NAMALWA (cell line): ENCODE measurements around the gene OR6J1.
A peak's percentile ranks its signal among the peaks of the same experiment; 100 is the strongest.

Source experiments
- DNase-seq: peaks from one replicate; pipeline ENCODE4 v3.0.0-alpha.2; 2015; ENCODE audit warnings: low spot score

OR6J1 gene

DNA sequence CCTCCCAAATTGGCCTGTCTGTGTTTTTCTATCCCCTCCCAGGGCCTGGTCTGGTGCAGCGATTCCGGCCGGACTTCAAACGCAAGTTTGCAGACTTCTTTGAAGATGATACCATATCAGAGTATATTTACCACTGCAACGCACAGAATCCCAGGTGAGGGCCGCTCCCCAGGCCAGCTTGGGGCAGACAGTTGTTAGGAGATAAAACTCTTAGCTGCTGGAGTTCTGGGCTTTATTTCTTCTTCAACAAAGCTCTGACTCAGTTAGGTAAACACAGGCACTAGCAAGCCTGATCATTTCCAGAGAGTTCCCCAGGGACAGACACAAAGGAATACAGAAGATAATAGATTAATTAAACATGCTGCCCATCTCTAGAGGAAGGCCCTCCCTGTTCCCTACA is 37.8 kb downstream of the OR6J1 start:
- no peak for DNase-seq

DNA sequence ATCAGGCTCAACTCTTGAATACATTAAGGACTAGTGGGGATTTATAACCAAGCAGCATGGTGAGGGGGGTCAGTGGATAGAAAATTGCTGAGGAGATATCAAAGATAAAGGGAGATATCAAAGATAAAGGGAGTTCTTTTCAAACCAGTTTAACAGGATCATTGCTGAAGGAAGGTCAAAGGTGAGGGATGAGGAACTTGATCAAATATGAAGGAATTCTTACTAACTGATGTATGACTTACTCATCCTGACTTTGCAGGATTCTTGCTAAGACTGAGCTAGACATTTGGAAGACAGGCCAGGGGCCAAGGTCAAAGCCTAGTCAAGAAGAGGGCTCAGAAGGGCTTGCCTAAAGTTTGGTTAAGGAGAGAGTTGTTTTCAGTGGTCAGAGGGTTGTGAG is 41.3 kb downstream of the OR6J1 start:
- no peak for DNase-seq

DNA sequence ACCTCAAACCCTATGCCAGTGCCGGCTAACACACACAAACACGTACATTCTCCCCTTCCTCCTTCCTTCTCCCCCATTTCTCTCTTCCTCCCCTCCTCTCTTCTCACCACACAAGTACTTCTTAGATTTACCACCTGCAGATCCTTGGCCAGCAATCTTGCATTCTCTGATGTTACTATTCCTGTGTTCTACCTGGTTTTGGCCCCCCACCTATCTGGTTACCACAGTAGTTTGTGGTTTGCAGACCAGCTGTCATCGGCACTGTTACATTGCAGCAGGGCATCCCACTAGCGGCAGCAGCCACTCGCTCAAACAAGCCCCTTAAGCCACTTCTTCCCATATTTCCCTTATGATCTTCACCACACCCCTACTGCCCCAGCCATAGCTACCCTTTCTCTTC is 42.2 kb downstream of the OR6J1 start:
- no peak for DNase-seq

DNA sequence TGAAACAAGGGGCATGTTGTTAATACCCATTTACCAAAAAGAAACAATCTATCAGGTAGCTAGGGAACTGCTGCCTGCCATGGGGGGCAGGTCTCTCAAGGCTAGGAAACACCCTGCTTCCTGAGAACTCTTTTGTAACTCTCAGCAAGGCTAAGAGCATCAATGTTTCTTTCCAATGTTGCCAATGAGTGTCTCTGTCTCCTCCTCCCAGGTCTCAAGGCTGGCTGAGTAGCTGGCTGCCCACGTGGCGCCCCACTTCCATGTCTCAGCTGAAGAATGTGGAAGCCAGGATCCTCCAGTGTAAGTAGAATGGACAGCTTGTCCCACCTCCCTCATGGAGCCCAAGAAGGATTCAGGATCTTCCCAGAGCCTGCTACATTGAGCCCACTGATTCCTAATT is 42.7 kb downstream of the OR6J1 start:
- no peak for DNase-seq

- no peak for DNase-seq
Measured at GRCh38 chr14:22600027-22600426, 44.1 kb downstream of the OR6J1 start.

DNA sequence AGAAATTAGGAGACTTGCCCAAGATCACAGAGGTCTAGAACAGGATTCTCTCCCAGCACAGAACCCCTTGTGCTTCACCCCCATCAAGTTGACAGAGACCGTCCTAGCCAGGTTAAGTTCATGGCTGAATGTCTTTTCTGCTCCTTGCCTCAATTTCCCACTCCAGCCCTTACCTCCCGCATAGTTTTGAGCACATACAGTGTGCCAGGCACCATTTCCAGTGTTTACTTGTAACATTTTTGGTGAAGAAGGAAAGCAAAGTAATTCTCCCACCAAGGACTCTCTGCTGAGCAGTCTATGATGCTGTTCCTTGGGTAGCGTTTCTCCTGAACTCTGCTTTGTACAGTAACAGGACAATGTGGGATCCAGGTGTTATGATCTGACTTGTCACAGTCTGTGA is 44.8 kb downstream of the OR6J1 start:
- DNase-seq: no peak

DNA sequence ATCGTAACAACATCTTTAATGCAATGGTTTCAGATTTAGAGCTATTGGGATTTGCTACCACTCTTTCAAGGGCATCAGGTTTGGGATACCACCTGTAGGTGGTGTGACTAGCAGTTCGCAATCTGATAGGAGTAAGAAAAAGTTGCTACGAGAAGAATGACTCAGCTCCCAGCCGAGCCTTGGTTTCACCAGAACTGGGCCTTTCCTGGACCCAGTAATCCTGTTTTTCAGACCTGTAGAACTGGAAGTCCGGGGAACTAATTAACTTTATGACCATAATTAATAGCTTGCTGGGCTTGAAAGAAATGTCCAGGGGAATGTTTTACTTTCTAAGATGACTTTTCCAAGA is 45.3 kb downstream of the OR6J1 start:
- DNase-seq: peak; percentile 40

- peak; percentile 65 for DNase-seq
Measured at GRCh38 chr14:22598099-22598895, 45.9 kb downstream of the OR6J1 start, which contains the start of gene ABHD4. Gene ABHD4, plus strand, starts transcription at chr14:22598300. Its CDS starts 7 bp downstream, at chr14:22598307.

DNA sequence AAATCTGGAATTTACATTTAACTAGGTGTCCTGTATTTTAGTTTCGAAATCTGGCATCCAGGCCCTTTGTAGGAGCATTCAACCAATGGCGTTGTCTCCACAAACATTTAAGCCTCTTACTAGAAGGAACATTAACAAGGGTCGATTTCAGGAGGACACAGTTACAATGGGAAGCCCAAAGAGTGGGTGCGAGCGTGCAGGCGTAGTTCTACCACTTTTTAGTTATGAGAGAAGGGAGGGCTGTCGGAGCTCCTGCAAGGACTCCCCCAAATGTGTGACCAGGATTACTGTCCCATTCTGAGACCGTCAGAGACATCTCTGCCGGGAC is 46.4 kb downstream of the OR6J1 start:
- DNase-seq: no peak

GRCh38 chr14:22597265-22597664 is 46.9 kb downstream of the OR6J1 start:
- no peak for DNase-seq

GRCh38 chr14:22596354-22596879 is 47.7 kb downstream of the OR6J1 start:
- no peak for DNase-seq

DNA sequence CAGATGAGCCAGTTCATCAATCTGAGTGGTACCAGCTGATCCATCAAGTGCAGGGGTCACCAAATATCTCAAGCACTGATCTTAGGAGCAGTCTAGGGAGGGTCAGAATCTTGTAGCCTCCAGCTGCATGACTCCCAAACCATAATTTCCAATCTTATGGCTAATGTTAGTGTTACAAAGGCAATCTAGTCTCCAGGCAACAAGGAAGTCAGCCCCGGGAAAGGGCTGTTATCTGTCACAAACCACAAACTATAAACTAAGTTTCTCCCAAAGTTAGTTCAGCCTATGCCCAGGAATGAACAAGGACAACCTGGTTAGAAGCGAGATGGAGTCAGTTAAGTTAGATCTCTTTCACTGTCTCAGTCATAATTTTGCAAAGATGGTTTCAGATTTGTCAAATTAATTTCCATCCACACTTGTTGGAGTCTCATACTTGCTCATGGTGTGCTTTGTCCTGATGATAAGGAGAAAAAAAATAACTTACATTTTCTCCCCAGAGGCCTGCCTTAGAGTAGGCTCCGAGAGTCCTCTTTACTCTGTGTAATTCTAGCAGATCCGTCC is 49.9 kb downstream of the OR6J1 start:
- DNase-seq: no peak

DNA sequence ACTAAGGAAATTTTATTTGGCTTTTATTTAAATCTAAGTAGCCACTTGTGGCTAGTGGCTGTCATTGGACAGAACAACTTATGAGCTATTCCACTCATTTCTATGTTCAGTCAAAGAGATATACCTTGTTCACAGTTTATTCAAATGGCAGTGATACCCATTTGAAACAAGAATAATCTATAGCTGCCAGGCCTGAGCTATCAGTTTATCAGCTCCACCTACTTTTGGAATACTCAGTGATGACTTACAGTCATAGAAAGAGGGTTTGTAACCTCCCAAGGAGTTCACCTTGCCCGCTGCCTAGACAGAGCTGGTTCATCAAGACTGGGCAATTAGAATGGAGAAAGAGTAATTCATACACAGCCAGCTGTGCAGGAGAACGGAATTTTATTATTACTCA is 50.6 kb downstream of the OR6J1 start:
- no peak for DNase-seq

- DNase-seq: no peak
Measured at GRCh38 chr14:22593189-22593588, 51.0 kb downstream of the OR6J1 start.

DNA sequence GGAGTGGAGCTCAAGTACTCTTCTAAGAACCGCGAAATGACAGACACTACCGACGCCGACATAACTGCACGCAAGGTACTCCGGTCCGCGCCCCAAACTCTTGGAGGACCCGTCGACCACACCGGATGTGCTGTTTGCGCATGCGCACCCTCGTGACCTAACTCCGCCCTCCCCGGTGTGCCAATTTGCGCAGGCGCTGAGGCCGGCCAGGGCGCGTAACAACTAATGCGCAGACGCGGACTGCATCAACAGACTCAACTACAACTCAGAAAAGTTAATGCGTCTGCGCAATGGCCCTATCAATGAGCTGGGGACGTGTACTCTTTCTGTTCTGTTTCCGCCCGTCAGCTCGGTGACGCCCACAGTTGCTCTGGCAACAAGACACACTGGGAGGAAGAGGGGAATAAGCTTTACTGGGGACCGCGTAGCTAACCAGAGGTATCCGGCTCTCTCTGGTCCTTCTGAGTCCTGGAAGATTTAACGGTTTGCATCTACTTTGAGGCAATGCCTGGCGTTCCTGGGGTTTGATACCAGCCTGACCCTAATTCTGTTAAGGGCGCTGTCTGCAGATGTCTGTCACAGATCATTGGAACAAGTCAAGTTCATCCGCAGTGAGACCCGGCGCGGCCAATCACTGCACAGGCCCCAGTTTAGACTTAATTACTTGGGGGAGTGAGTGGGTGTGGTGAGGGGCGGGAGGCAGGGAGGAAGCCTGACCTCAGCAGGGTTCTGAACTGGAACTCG is 54.9 kb downstream of the OR6J1 start, which contains the start of gene DAD1:
DAD1 (minus strand) TSS at position 129 of the 744 bp plus-strand sequence; CDS start at position 62, 67 bp downstream.
- peak; percentile 100 for DNase-seq

- DNase-seq: no peak
Measured at GRCh38 chr14:22588526-22589095, 55.5 kb downstream of the OR6J1 start.

DNA sequence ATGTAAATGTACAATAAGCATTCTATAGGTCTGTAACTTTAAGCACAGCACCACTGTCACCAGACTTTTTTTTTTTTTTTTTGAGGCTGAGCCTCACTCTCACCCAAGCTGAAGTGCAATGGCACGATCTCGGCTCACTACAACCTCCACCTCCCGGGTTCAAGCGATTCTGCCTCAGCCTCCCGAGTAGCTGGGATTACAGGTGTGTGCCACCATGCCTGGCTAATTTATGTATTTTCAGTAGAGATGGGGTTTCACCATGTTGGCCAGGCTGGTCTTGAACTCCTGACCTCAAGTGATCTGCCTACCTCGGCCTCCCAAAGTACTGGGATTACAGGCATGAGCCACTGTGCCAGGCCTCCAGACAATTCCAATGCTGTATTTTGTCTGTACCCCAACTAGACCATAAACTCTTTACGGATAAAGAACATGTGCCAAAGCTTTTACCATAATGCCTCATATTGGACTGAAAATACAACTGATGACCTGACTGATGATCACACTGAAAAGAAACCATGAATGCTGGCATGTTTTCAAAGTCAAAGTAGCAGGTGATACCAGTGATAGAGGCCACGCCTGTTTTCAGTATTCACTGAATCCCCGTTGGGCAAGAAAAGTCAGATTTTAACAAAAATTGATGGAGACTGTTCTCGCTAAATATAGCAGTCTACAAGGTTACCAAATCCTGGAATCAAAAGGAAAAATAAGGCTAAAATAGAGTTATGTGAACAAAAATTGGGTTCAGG is 56.3 kb downstream of the OR6J1 start:
- peak; percentile 43 for DNase-seq

GRCh38 chr14:22587247-22587646 is 56.9 kb downstream of the OR6J1 start:
- no peak for DNase-seq

DNA sequence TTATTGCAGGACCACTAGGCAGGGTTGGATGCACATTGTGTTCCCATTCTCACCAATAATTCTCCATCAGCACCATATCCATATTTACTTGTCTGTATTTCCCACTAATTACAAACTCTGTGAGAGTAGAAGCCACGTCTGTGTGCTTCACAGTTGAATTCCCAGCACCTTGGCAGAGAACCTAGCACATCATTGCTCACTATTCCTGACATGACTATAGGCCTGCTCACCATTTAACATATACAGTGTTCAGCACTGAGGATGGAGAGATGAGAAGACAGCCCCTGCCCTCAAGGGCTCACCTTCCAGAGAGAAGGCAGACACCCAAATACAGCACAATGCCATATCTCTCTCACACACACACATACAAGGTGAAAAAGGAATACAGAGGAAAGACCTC is 60.2 kb downstream of the OR6J1 start:
- DNase-seq: no peak
